Suprapubic skin (tissue), 4 donors: ENCODE measurements around the gene MLXIP. TPM values are rescaled to one million over a fixed set of nuclear protein-coding genes. Genes with fewer than 3 reads are reported as not detected.

ENCODE experiments used
- DNase-seq, 2 donors: peaks; one replicate each; pipeline ENCODE4 v3.0.0-alpha.2; 2019; ENCODE audit warnings: low spot score in 2 of 2
- H3K27ac ChIP-seq: fragments of 200-600 bp; sonication (generic); one replicate; pipeline ENCODE4 v1.5.1; 2019
- H3K27me3 ChIP-seq: fragments of 200-600 bp; sonication (generic); one replicate; pipeline ENCODE4 v1.5.1; 2019
- H3K36me3 ChIP-seq: fragments of 200-600 bp; sonication (generic); one replicate; pipeline ENCODE4 v1.5.1; 2019
- H3K4me1 ChIP-seq: fragments of 200-600 bp; sonication (generic); one replicate; pipeline ENCODE4 v1.5.1; 2019
- H3K4me3 ChIP-seq: fragments of 200-600 bp; sonication (generic); one replicate; pipeline ENCODE4 v1.5.1; 2019; ENCODE audit warnings: mild to moderate bottlenecking
- H3K9me3 ChIP-seq: fragments of 200-600 bp; sonication (generic); one replicate; pipeline ENCODE4 v1.5.1; 2019
- EP300 ChIP-seq: sonication (generic); formaldehyde crosslinking; IDR thresholded peaks from one replicate; pipeline ENCODE4 v1.6.1; 2017; ENCODE audit warnings: antibody characterized with exemption
- POLR2A ChIP-seq, 2 donors: fragments of 450-650 bp; IDR thresholded peaks; one replicate each; pipeline ENCODE4 v1.6.1; 2017; ENCODE audit warnings: antibody characterized with exemption in 2 of 2, mild to moderate bottlenecking in 2 of 2, moderate library complexity in 2 of 2
- POLR2AphosphoS5 ChIP-seq, 3 donors: sonication (generic); formaldehyde crosslinking; IDR thresholded peaks; one replicate each; pipeline ENCODE4 v1.6.1; 2017; ENCODE audit warnings: antibody characterized with exemption in 3 of 3
- WGBS: methylation state at CpG from one replicate; pipeline ENCODE4 v1.1.5; 2018; 5-methylcytosine and 5-hydroxymethylcytosine counted together
- total RNA-seq, 4 donors: library from RNA; depleted of rRNA; stranded (reverse); fragments of >200 nt; gene quantifications; one replicate each; pipeline ENCODE4 v1.1.0, GENCODE V29; 2016
- TF ChIP-seq, protein P1 (sequence below), 2 donors: fragments of 200-600 bp in 1 of 2; fragments of 450-650 bp in 1 of 2; sonication (generic) in 1 of 2; IDR thresholded peaks; one replicate each; pipeline ENCODE4 v1.5.1; 2016 to 2019; ENCODE audit warnings: antibody characterized with exemption in 2 of 2, mild to moderate bottlenecking in 1 of 2, moderate library complexity in 1 of 2

MLXIP gene
- total RNA-seq, 4 donors from 2014 or later = 25.2 to 91.4 (median 35.4) TPM

- 97% methylated on average over 9 of the region's 10 CpGs for WGBS
- no peaks in the 10 kb centered on the region for H3K27me3 ChIP-seq
- peak in 1 of 2 donors; percentile 58 for DNase-seq
- TF ChIP-seq POLR2A (IDR thresholded peaks at IDR 0.05) (no peak), EP300 (no peak), POLR2AphosphoS5 (IDR thresholded peaks at IDR 0.05) (no peak)
- TF ChIP-seq, protein P1, sequence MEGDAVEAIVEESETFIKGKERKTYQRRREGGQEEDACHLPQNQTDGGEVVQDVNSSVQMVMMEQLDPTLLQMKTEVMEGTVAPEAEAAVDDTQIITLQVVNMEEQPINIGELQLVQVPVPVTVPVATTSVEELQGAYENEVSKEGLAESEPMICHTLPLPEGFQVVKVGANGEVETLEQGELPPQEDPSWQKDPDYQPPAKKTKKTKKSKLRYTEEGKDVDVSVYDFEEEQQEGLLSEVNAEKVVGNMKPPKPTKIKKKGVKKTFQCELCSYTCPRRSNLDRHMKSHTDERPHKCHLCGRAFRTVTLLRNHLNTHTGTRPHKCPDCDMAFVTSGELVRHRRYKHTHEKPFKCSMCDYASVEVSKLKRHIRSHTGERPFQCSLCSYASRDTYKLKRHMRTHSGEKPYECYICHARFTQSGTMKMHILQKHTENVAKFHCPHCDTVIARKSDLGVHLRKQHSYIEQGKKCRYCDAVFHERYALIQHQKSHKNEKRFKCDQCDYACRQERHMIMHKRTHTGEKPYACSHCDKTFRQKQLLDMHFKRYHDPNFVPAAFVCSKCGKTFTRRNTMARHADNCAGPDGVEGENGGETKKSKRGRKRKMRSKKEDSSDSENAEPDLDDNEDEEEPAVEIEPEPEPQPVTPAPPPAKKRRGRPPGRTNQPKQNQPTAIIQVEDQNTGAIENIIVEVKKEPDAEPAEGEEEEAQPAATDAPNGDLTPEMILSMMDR (IDR thresholded peaks at IDR 0.05) = no peak
- no peaks in the 10 kb centered on the region for H3K36me3 ChIP-seq
- H3K4me1 ChIP-seq = peaks cover 41% of the 10 kb centered on the region
- H3K9me3 ChIP-seq = no peaks in the 10 kb centered on the region
- no peak overlapping the region for H3K27ac ChIP-seq
- H3K4me3 ChIP-seq = no peak overlapping the region
Measured at GRCh38 chr12:122076743-122077495, 1.6 kb upstream of the MLXIP start.

DNA sequence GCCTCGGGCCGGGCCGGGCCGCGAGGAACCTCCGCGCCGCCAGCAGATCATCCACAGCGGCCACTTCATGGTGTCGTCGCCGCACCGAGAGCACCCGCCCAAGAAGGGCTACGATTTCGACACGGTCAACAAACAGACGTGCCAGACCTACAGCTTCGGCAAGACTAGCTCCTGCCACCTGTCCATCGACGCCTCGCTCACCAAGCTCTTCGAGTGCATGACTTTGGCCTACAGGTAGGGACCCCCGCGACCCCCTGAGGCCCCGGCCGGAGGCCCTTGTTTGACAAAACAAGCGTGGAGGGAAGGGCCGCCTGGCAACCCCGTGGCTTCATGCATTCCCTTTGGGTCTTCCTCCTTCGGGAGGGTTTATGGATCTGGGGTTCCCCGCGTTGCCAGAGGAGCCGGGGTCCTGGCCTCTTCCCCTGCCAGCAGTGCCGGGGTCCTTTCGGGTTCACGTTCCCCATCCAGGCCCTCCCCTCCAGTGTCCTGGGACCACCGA is 526 bp downstream of the MLXIP start:
- H3K4me3 ChIP-seq = peak overlapping the region; percentile 79
- peaks cover 48% of the 10 kb centered on the region for H3K4me1 ChIP-seq
- H3K27me3 ChIP-seq = no peaks in the 10 kb centered on the region

DNA sequence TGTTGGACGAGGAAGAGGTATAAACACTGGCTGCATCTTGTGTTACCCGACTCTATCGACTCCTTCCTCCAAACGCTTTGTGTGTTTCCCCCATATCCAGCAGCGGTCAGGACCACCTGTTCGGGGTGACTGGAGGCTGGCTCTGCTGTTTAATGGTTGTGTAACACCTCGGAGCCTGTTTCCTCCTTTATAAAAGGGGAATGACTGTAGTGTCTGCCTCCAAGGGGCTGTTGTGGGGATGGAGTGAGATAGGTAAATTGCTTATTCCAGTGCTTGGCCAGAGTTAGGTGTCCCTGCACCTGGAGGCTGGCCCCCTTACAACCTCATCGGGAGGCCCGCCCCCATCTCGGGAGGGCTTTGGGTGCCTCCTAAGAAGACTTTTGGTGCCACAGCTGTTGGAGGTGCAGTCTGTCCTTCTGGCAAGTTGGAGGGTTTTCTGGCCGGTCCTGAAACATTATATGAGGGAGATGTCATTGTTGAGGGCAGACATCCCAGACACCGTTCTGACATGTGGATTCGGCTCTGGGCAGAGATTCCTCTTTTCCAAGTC is 1.1 kb downstream of the MLXIP start:
- peaks cover 48% of the 10 kb centered on the region for H3K4me1 ChIP-seq
- TF ChIP-seq, protein P1 (IDR thresholded peaks at IDR 0.05) = no peak
- no peak for TF ChIP-seq POLR2AphosphoS5 (IDR thresholded peaks at IDR 0.05)
- no peak for TF ChIP-seq EP300
- no peak for TF ChIP-seq POLR2A (IDR thresholded peaks at IDR 0.05)
- 0% methylated on average over 10 of the region's 13 CpGs for WGBS

More for the DNA sequence above, 526 bp downstream of the MLXIP start:
- Histone ChIP-seq H3K27ac (peak overlapping the region; percentile 87), H3K36me3 (peaks cover 5% of the 10 kb centered on the region), H3K9me3 (no peaks in the 10 kb centered on the region)
- WGBS = 0% methylated on average over 17 of the region's 38 CpGs
- no peak for TF ChIP-seq POLR2A (IDR thresholded peaks at IDR 0.05)
- TF ChIP-seq POLR2AphosphoS5 (IDR thresholded peaks at IDR 0.05) = no peak
- TF ChIP-seq, protein P1 (IDR thresholded peaks at IDR 0.05) = no peak
- DNase-seq = peak in 1 of 2 donors; percentile 75

DNA sequence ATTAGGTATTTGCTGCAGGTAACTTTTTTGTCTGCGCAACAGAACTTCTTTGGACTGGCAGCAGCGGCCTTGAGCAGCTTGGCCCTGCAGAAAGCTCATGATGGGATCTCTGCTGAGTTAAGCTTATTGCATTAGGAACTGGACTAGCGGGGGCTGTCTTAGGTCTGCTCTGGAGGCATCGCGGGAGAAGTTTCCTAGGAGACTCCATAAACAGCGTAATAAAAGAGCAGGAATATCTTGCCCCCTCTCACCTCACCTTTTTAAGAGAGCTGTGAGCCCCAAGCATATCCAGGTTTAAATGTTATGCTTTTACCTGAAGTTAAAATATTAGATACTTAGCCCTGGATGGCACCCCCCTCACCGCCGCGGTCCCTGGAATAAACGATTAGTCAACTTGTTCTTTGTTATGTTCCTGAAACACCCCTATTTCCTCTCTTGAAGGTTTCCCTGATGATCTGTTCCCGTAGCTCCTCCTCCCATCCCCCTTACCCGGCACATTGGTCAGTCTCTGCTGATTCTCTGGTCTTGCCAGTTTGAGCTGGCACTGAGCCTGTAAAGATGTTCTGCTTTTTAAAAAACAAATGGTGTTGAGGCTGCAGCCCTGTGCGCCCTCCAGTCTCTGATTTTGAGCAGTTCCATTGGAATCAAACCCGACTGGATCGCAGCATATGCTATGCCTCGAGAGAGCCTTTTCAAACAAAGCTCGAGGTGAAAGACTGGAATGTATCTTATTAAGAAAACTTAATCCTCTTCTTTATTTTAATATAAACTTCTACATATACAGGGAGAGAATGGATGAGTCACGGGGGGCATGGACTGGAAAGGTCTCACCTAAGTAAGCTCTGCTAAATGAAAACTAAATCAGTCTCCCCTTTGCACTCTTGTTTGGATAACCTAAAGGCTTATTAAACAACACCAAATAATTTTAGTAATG is 1.9 kb downstream of the MLXIP start:
- peak in 1 of 2 donors; percentile 89 for DNase-seq
- TF ChIP-seq EP300 (no peak), POLR2A (IDR thresholded peaks at IDR 0.05) (peak; percentile 31 to 52), POLR2AphosphoS5 (IDR thresholded peaks at IDR 0.05) (no peak)
- TF ChIP-seq, protein P1 (IDR thresholded peaks at IDR 0.05) = no peak
- Histone ChIP-seq H3K27ac (peak overlapping the region; percentile 87), H3K4me3 (peak overlapping the region; percentile 79), H3K4me1 (peaks cover 48% of the 10 kb centered on the region), H3K9me3 (no peaks in the 10 kb centered on the region), H3K27me3 (no peaks in the 10 kb centered on the region), H3K36me3 (peaks cover 18% of the 10 kb centered on the region)
- WGBS = 8% methylated on average over 18 of the region's 18 CpGs

More for the DNA sequence above, 1.1 kb downstream of the MLXIP start:
- H3K36me3 ChIP-seq = peaks cover 10% of the 10 kb centered on the region
- peak overlapping the region; percentile 87 for H3K27ac ChIP-seq
- no peaks in the 10 kb centered on the region for H3K27me3 ChIP-seq
- peak in 1 of 2 donors; percentile 56 for DNase-seq
- H3K4me3 ChIP-seq = peak overlapping the region; percentile 79
- no peaks in the 10 kb centered on the region for H3K9me3 ChIP-seq
